CD14-positive monocyte (primary cell): Measurements from ENCODE around the gene STRN. TPM values are rescaled to one million over a fixed set of nuclear protein-coding genes. Genes with fewer than 3 reads are reported as not detected.
A peak's percentile ranks its signal among the peaks of the same experiment; 100 is the strongest.

ENCODE experiments used
- DNase-seq, 3 donors: peaks; one replicate each; pipeline ENCODE4 v3.0.0-alpha.2; 2011 to 2022
- H2AFZ ChIP-seq: 2 replicates; pipeline ENCODE4 v1.6.0; 2012; ENCODE audit warnings: mild to moderate bottlenecking, low read depth, low read length, inconsistent platforms; ENCODE audit not compliant: insufficient read depth, poor library complexity, severe bottlenecking
- H3K27ac ChIP-seq, 2 donors: 1 replicate in 1 of 2; 2 replicates in 1 of 2; pipeline ENCODE4 v1.5.1; 2012 to 2013; ENCODE audit warnings: low read length in 2 of 2, control low read depth in 1 of 2, inconsistent platforms in 1 of 2, low read depth in 1 of 2, mild to moderate bottlenecking in 1 of 2
- H3K27me3 ChIP-seq, 2 donors: one replicate each; pipeline versions ENCODE4 v1.6.0 to v1.6.1; 2011 to 2013; ENCODE audit warnings: low read length in 2 of 2; ENCODE audit not compliant: control insufficient read depth in 2 of 2, insufficient read depth in 2 of 2
- H3K36me3 ChIP-seq, 2 donors: replicated peaks in 1 of 2; 1 replicate in 1 of 2; 2 replicates in 1 of 2; pipeline versions ENCODE4 v1.5.1 to v1.6.1; 2012 to 2013; ENCODE audit warnings: low read length in 2 of 2, control low read depth in 1 of 2, inconsistent platforms in 1 of 2, mild to moderate bottlenecking in 1 of 2; ENCODE audit not compliant: insufficient read depth in 2 of 2, control insufficient read depth in 1 of 2
- H3K4me1 ChIP-seq, 2 donors: 1 replicate in 1 of 2; 2 replicates in 1 of 2; pipeline versions ENCODE4 v1.5.1 to v1.6.1; 2012 to 2013; ENCODE audit warnings: low read length in 2 of 2, control low read depth in 1 of 2, inconsistent platforms in 1 of 2, mild to moderate bottlenecking in 1 of 2, moderate library complexity in 1 of 2; ENCODE audit not compliant: insufficient read depth in 2 of 2, control insufficient read depth in 1 of 2
- H3K4me2 ChIP-seq: replicated peaks from 2 replicates; pipeline ENCODE3; 2012; ENCODE audit warnings: low read length, moderate library complexity, mild to moderate bottlenecking; ENCODE audit not compliant: poor library complexity, severe bottlenecking; ENCODE audit errors: extremely low read depth
- H3K4me3 ChIP-seq, 3 experiments: fragments of 200-600 bp in 1 of 3; sonication (generic) in 1 of 3; replicated peaks in 1 of 3; 1 replicate in 2 of 3; 2 replicates in 1 of 3; pipeline ENCODE4 v1.5.1; 2011 to 2013; ENCODE audit warnings: low read length in 3 of 3, mild to moderate bottlenecking in 3 of 3, control low read depth in 2 of 3, low read depth in 2 of 3, inconsistent platforms in 1 of 3, moderate library complexity in 1 of 3
- H3K79me2 ChIP-seq: 2 replicates; pipeline ENCODE4 v1.6.0; 2012; ENCODE audit warnings: mild to moderate bottlenecking, control low read depth, inconsistent platforms, low read length, moderate library complexity; ENCODE audit not compliant: insufficient read depth
- H3K9ac ChIP-seq: 2 replicates; pipeline ENCODE4 v1.6.0; 2017; ENCODE audit warnings: low read length, mild to moderate bottlenecking; ENCODE audit not compliant: insufficient read depth, poor library complexity, severe bottlenecking
- H3K9me3 ChIP-seq, 2 donors: replicated peaks in 1 of 2; 1 replicate in 1 of 2; 2 replicates in 1 of 2; pipeline versions ENCODE4 v1.5.1 to v1.6.1; 2012 to 2013; ENCODE audit warnings: low read length in 2 of 2, control low read depth in 1 of 2; ENCODE audit not compliant: control insufficient read depth in 1 of 2, insufficient read depth in 1 of 2
- H4K20me1 ChIP-seq: 2 replicates; pipeline ENCODE4 v1.6.0; 2012; ENCODE audit warnings: mild to moderate bottlenecking, low read length, control low read depth, moderate library complexity; ENCODE audit not compliant: insufficient read depth
- H3K27ac Mint-ChIP-seq, 7 donors: one replicate each; pipeline ENCODE4 v1.8.0; 2020; ENCODE audit warnings: mild to moderate bottlenecking in 7 of 7, mixed read lengths in 7 of 7, moderate library complexity in 6 of 7, inconsistent platforms in 2 of 7
- H3K27me3 Mint-ChIP-seq, 3 donors: one replicate each; pipeline ENCODE4 v1.8.0; 2021 to 2022; ENCODE audit warnings: low read depth in 3 of 3, mild to moderate bottlenecking in 3 of 3, mixed read lengths in 3 of 3, moderate library complexity in 3 of 3, inconsistent platforms in 1 of 3
- H3K36me3 Mint-ChIP-seq, 2 donors: one replicate each; pipeline ENCODE4 v1.8.0; 2020; ENCODE audit warnings: mixed read lengths in 2 of 2, inconsistent platforms in 1 of 2, mild to moderate bottlenecking in 1 of 2
- H3K4me1 Mint-ChIP-seq: one replicate; pipeline ENCODE4 v1.8.0; 2020; ENCODE audit warnings: mild to moderate bottlenecking, mixed read lengths
- H3K4me3 Mint-ChIP-seq, 2 donors: one replicate each; pipeline ENCODE4 v1.8.0; 2020; ENCODE audit warnings: mild to moderate bottlenecking in 2 of 2, mixed read lengths in 2 of 2, moderate library complexity in 1 of 2
- H3K9me3 Mint-ChIP-seq, 7 donors: one replicate each; pipeline ENCODE4 v1.8.0; 2020 to 2022; ENCODE audit warnings: mixed read lengths in 7 of 7, mild to moderate bottlenecking in 6 of 7, moderate library complexity in 6 of 7, inconsistent platforms in 2 of 7
- CTCF ChIP-seq: fragments of 200-600 bp; IDR thresholded peaks from one replicate; pipeline ENCODE4 v1.8.0; 2022; ENCODE audit warnings: antibody characterized with exemption, mild to moderate bottlenecking
- whole genome bisulfite sequencing: methylation state at CpG from one replicate; pipeline ENCODE4 v1.1.5; 2013; ENCODE audit warnings: missing lambda C conversion rate; ENCODE audit not compliant: insufficient coverage; 5-methylcytosine and 5-hydroxymethylcytosine counted together
- intact Hi-C, 2 donors: fragments of 100-400 bp; cut with micrococcal nuclease; formaldehyde crosslinking; loops; one replicate each; pipeline versions ENCODE4 v1.15.0 to v1.15.1; 2023
- polyA plus RNA-seq, 3 donors: library from polyadenylated mRNA; depleted of rRNA in 1 of 3; unstranded in 2 of 3; stranded (reverse) in 1 of 3; fragments of 300-500 nt in 2 of 3; fragments of >200 nt in 1 of 3; fragmentation: Illumina TruSeq in 2 of 3; gene quantifications; 1 replicate in 2 of 3; 2 replicates in 1 of 3; pipeline ENCODE4 v1.2.3, GENCODE V29; 2012 to 2021

The STRN gene
- polyA plus RNA-seq, 3 donors: 7.0 to 15.7 (median 10.7) TPM

DNA sequence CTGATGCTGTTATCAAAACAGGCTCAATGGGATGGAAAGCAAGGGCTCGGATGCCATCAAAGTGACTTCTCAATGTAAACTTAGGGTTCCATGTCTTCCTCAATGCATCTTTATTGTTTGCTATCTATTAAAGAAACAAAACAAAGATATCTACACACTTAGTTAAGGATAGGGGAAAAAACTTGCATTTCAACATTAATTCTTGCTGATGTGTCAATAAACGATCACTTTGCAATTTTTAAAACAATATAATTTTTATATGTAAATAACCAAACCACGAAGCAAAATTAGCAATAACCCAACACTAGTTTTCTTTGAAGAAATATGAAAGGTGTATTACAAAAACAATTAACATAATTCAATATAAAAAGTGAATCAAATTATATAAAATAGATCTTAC, 96.7 kb downstream of the STRN start:
- Histone ChIP-seq H3K9ac (no peak overlapping the region), H3K4me2 (no peak overlapping the region), H4K20me1 (no peaks in the 10 kb centered on the region), H2AFZ (no peak overlapping the region), H3K27me3 (no peaks in the 10 kb centered on the region), H3K4me1 (no peaks in the 10 kb centered on the region), H3K9me3 (no peaks in the 10 kb centered on the region), H3K4me3 (no peak overlapping the region), H3K36me3 (peaks cover 55 to 94% of the 10 kb centered on the region in 2 donors), H3K27ac (no peak overlapping the region), H3K79me2 (no peaks in the 10 kb centered on the region)
- Mint-ChIP-seq H3K9me3 (peaks cover 0 to 9% (median 7%) of the 10 kb centered on the region in 7 donors), H3K4me1 (no peaks in the 10 kb centered on the region), H3K4me3 (no peak overlapping the region), H3K27me3 (no peaks in the 10 kb centered on the region), H3K27ac (no peak overlapping the region), H3K36me3 (peaks cover 69 to 86% of the 10 kb centered on the region in 2 donors)
- no peak for TF ChIP-seq CTCF
- no CpG with 5 or more reads among the region's 3 CpGs for WGBS
- intact Hi-C loops: no loop called here
- DNase-seq: no peak

DNA sequence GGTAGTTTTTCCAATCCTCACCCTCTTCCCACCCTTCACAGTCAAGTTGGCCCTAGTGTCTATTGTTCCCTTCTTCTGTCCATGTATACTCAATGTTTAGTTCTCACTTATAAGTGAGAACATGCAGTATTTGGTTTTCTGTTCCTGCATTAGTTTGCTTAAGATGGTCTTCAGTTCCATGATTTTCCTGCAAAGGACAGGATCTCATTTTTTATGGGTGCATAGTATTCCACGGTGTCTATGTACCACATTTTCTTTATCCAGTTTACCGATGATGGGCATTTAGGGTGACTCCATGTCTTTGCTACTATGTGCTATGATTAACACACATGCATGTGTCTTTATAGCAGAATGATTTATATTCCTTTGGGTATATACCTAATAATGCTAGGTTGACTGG, 104.4 kb downstream of the STRN start:
- H3K4me3 Mint-ChIP-seq: no peak overlapping the region
- no peak overlapping the region for H3K27ac ChIP-seq
- H3K36me3 Mint-ChIP-seq: peaks cover 62 to 84% of the 10 kb centered on the region in 2 donors
- WGBS: no CpG with 5 or more reads among the region's 2 CpGs
- no peaks in the 10 kb centered on the region for H3K79me2 ChIP-seq
- H3K9ac ChIP-seq: no peak overlapping the region
- H3K4me2 ChIP-seq: no peak overlapping the region
- H3K27me3 ChIP-seq: no peaks in the 10 kb centered on the region
- H3K27ac Mint-ChIP-seq: peak overlapping the region in 2 of 7 donors; percentile 21 to 59
- no peaks in the 10 kb centered on the region for H3K4me1 ChIP-seq
- peaks cover 0 to 2% (median 2%) of the 10 kb centered on the region in 3 donors for H3K27me3 Mint-ChIP-seq
- no peaks in the 10 kb centered on the region for H4K20me1 ChIP-seq
- H3K9me3 ChIP-seq: no peaks in the 10 kb centered on the region
- no peaks in the 10 kb centered on the region for H3K4me1 Mint-ChIP-seq
- H3K9me3 Mint-ChIP-seq: peaks cover 0 to 7% (median 0%) of the 10 kb centered on the region in 7 donors
- intact Hi-C loops: no loop called here
- no peak overlapping the region for H2AFZ ChIP-seq
- DNase-seq: no peak
- peaks cover 26 to 70% of the 10 kb centered on the region in 2 donors for H3K36me3 ChIP-seq
- TF ChIP-seq CTCF: no peak
- H3K4me3 ChIP-seq: no peak overlapping the region
